Peyer's patch (tissue), 4 donors: ENCODE data around the gene DERL2. TPM values are rescaled to one million over a fixed set of nuclear protein-coding genes. Genes with fewer than 3 reads are reported as not detected.
A peak's percentile ranks its signal among the peaks of the same experiment; 100 is the strongest.

ENCODE experiments used
- DNase-seq, 3 donors: peaks; one replicate each; pipeline ENCODE4 v3.0.0-alpha.2; 2017 to 2019
- H3K27ac ChIP-seq, 4 donors: fragments of 200-600 bp; sonication (generic); one replicate each; pipeline ENCODE4 v1.5.1; 2016 to 2019
- H3K27me3 ChIP-seq, 2 donors: fragments of 200-600 bp; sonication (generic); one replicate each; pipeline ENCODE4 v1.5.1; 2019
- H3K36me3 ChIP-seq, 3 donors: fragments of 200-600 bp; sonication (generic); one replicate each; pipeline ENCODE4 v1.5.1; 2016 to 2019
- H3K4me1 ChIP-seq, 4 donors: fragments of 200-600 bp; sonication (generic); one replicate each; pipeline ENCODE4 v1.5.1; 2016 to 2019
- H3K4me3 ChIP-seq, 4 donors: fragments of 200-600 bp; sonication (generic); 1 replicate in 3 of 4; 2 replicates in 1 of 4; pipeline ENCODE4 v1.5.1; 2016 to 2019; ENCODE audit warnings: mild to moderate bottlenecking in 1 of 4
- H3K9me3 ChIP-seq, 4 donors: fragments of 200-600 bp; sonication (generic); one replicate each; pipeline ENCODE4 v1.5.1; 2016 to 2019; ENCODE audit warnings: mild to moderate bottlenecking in 1 of 4
- CTCF ChIP-seq, 6 experiments: fragments of 450-650 bp in 4 of 6; fragments of 200-600 bp in 2 of 6; sonication (generic) in 1 of 6; IDR thresholded peaks; one replicate each; pipeline ENCODE4 v1.5.1; 2017 to 2019; ENCODE audit warnings: antibody characterized with exemption in 6 of 6, mild to moderate bottlenecking in 3 of 6, moderate library complexity in 1 of 6
- POLR2A ChIP-seq, 2 donors: fragments of 450-650 bp; IDR thresholded peaks; one replicate each; pipeline ENCODE4 v1.5.1; 2017; ENCODE audit warnings: antibody characterized with exemption in 2 of 2, mild to moderate bottlenecking in 2 of 2, moderate library complexity in 2 of 2
- total RNA-seq, 4 donors: library from RNA; depleted of rRNA; stranded (reverse); fragments of >200 nt; gene quantifications; one replicate each; pipeline ENCODE4 v1.1.0, GENCODE V29; 2016

Gene DERL2
- total RNA-seq, 4 donors from 2014 or later = 3.3 to 42.8 (median 36.1) TPM

DNA sequence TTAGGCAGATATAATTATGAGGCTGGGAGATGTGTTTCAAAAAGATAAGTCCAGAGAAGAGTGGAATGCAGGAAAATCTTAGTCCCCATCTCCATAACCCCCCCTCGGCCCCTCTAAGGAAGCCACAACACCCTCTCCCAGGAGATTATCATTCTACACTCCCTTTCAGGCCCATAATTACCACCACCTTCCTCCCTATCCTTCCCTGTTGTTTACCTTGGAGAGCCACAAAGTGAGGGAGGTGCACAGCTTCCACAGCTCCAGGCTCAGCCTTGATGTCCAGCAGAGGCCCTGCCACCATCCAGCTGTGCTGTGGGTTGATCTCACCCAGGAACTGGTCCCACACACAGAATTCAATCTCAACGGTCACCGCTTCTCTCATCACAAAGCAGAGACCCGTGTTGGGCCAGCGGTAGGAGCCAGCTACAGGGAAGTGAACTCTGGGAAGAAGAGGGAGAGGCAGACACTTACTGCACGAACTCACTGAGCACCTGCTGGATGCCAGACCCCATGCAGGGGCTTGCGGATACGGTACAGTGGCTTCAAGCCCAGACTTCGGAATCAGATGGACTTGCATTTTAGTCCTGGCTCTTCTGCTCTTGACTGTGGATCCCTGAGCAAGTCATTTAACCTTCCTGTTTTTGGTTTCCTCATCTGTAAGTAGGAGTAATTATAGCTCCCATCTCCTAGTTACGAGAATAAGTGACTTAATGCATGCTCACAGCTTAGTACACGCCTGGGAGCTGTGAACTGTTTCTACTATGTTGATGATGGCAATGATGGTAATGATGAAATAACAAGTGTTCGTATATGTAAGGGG, 44.5 kb upstream of the DERL2 start:
- Histone ChIP-seq H3K27me3 (no peaks in the 10 kb centered on the region), H3K27ac (no peak overlapping the region), H3K4me1 (no peaks in the 10 kb centered on the region), H3K36me3 (peaks cover 0 to 15% (median 0%) of the 10 kb centered on the region in 3 donors), H3K9me3 (no peaks in the 10 kb centered on the region), H3K4me3 (no peak overlapping the region)
- TF ChIP-seq POLR2A (IDR thresholded peaks at IDR 0.05) (no peak), CTCF (IDR thresholded peaks at IDR 0.05) (no peak)
- DNase-seq = no peak

DNA sequence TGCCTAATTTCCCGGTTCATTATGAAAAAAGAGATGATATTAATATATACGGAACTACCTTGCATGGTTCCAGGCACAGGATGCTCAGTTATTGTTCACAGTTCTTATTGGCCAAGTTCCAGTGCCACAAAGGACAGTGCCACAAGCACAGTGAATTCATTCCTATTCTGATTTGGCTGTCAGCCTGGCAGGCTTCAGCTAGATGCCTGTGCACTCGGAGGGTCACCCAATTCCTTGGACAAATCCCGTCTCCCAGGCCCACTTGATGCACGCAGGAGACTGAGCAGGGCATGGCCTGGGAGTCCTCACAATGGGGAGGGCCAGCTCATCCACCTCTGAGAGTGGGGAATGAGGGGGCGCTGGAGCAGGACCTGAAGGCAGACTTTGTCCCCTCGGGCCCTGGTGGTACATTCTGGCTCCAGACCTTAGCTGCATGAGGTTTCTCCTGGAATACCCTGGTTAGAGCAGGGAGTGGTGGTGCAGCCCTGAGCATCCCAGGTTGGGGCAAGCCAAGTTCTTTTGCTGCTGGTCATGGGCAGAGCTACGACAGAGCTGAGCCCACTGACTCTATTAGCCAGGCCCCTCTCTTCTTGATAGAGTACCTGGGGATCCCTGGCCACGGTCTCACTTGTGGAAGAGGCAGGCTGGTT, 41.7 kb upstream of the DERL2 start:
- Histone ChIP-seq H3K27ac (peak overlapping the region in 2 of 4 donors; percentile 2 to 68), H3K27me3 (no peaks in the 10 kb centered on the region), H3K4me3 (no peak overlapping the region), H3K36me3 (peaks cover 0 to 12% (median 0%) of the 10 kb centered on the region in 3 donors), H3K9me3 (no peaks in the 10 kb centered on the region), H3K4me1 (no peaks in the 10 kb centered on the region)
- no peak for TF ChIP-seq CTCF (IDR thresholded peaks at IDR 0.05)
- TF ChIP-seq POLR2A (IDR thresholded peaks at IDR 0.05) = no peak
- no peak for DNase-seq

DNA sequence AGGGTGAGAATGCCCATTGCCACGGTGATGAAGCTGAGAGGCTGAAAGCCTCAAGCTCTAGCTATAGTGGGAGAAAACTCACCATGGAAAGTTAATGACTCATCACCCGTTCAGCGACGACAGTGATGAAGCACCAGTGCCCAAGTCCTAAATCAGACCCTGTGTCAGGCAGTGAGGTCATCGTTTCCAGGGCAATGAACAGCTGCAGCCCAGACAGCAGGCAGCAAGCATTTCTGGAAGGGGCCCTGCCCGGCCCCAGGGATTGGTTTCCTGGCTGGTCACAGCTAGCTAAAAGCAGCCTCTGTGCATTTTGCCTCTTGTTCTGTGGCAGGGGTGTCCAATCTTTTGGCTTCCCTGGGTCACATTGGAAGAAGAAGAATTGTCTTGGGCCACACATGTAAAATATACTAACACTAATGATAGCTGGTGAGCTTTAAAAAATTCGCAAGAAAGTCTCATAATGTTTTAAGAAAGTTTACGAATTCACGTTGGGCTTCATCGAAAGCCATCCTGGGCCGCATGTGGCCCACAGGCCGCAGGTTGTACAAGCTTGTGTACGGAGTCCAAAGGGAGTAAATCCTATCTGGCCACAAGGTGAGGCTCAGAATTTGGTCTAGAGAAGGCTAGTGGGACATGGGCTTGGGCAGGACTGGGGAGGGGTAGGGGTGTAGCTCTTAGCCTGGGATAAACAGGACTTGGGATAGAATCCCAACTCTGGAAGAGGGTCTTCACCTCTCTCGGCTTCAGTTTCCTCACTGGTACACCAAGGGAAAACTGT, 41.0 kb upstream of the DERL2 start:
- TF ChIP-seq POLR2A (IDR thresholded peaks at IDR 0.05) (no peak), CTCF (IDR thresholded peaks at IDR 0.05) (no peak)
- Histone ChIP-seq H3K9me3 (no peaks in the 10 kb centered on the region), H3K4me3 (no peak overlapping the region), H3K36me3 (peaks cover 0 to 5% (median 0%) of the 10 kb centered on the region in 3 donors), H3K4me1 (no peaks in the 10 kb centered on the region), H3K27me3 (no peaks in the 10 kb centered on the region), H3K27ac (peak overlapping the region in 2 of 4 donors; percentile 2 to 68)
- peak in 2 of 3 donors; percentile 24 to 58 for DNase-seq

DNA sequence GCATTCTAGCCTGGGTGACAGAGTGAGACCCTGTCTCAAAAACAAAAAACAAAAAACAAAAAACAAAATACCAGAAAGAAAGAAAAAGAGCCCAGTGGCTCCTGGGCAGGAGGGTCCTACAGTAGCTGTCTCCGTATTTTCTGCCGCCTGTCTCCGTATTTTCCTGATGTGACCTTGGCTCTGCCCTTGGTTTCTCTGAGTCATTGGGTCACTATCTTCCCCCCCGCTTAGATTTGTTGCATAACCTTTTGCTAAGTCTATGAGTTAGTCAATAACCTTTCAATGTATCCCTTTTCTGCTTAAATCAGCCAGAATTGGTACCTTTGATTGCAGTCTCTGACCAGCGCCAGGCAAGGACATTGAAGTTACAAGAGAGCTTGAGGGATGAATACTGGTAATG, 37.3 kb upstream of the DERL2 start:
- Histone ChIP-seq H3K36me3 (no peaks in the 10 kb centered on the region), H3K27ac (no peak overlapping the region), H3K4me1 (no peaks in the 10 kb centered on the region), H3K4me3 (no peak overlapping the region), H3K27me3 (no peaks in the 10 kb centered on the region), H3K9me3 (no peaks in the 10 kb centered on the region)
- no peak for DNase-seq
- TF ChIP-seq CTCF (IDR thresholded peaks at IDR 0.05) (no peak), POLR2A (IDR thresholded peaks at IDR 0.05) (no peak)

DNA sequence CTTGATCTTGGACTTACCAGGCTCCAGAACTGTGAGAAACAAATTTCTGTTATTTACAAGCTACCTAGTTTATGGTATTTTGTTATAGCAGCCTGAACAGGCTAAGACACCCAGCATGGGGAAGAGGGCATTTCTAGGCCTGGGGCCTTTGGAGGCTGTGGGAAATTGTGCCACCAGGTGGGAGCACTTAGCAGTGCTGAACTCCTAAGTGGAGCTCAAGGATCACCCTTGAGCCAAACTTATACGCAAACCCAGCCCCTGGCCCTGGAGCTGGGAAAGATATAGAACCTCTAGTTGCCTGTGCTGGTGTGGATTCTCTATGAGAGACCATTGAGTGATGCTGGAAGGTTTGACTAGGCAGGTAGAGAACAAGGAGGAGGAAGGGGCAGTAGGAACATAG, 36.5 kb upstream of the DERL2 start:
- no peak overlapping the region for H3K4me3 ChIP-seq
- H3K4me1 ChIP-seq = no peaks in the 10 kb centered on the region
- no peaks in the 10 kb centered on the region for H3K27me3 ChIP-seq
- H3K27ac ChIP-seq = no peak overlapping the region
- no peaks in the 10 kb centered on the region for H3K9me3 ChIP-seq
- no peaks in the 10 kb centered on the region for H3K36me3 ChIP-seq
- DNase-seq = no peak
- TF ChIP-seq CTCF (IDR thresholded peaks at IDR 0.05) = no peak
